ENCODE results near the gene RCE1.

RCE1 gene

GRCh38 chr11:66856496-66857233, 13.4 kb downstream of the RCE1 start, which contains the start of gene LRFN4:
Gene LRFN4, plus strand, starts transcription at chr11:66857064. Its CDS starts 681 bp downstream, at chr11:66857745.
- H3K4me3 ChIP-seq (ENCODE audit: low read depth, low read length): peak within 1 kb of the TSS; percentile 75

- H3K4me3 ChIP-seq (ENCODE audit: low read depth, low read length): peak overlapping the region; percentile 75
Measured at GRCh38 chr11:66857234-66857926, 14.1 kb downstream of the RCE1 start.

GRCh38 chr11:66857927-66858185, 14.6 kb downstream of the RCE1 start:
- H3K4me3 ChIP-seq (ENCODE audit: low read depth, low read length): peak overlapping the region; percentile 75

GRCh38 chr11:66858186-66858938, 15.1 kb downstream of the RCE1 start:
- no peak overlapping the region for H3K4me3 ChIP-seq (ENCODE audit: low read depth, low read length)

- H3K4me3 ChIP-seq (ENCODE audit: low read depth, low read length): no peak overlapping the region
Measured at GRCh38 chr11:66858939-66859685, 15.9 kb downstream of the RCE1 start.

- no peak overlapping the region for H3K4me3 ChIP-seq (ENCODE audit: low read depth, low read length)
Measured at GRCh38 chr11:66859686-66860448, 16.6 kb downstream of the RCE1 start.

- no peak overlapping the region for H3K4me3 ChIP-seq (ENCODE audit: low read depth, low read length)
Measured at GRCh38 chr11:66860449-66860831, 17.2 kb downstream of the RCE1 start.

- no peak overlapping the region for H3K4me3 ChIP-seq (ENCODE audit: low read depth, low read length)
Measured at GRCh38 chr11:66861038-66861773, 18.0 kb downstream of the RCE1 start.

GRCh38 chr11:66861774-66862558, 18.7 kb downstream of the RCE1 start:
- H3K4me3 ChIP-seq (ENCODE audit: low read depth, low read length): no peak overlapping the region

- H3K4me3 ChIP-seq (ENCODE audit: low read depth, low read length): no peak overlapping the region
Measured at GRCh38 chr11:66862559-66863037, 19.4 kb downstream of the RCE1 start.

GRCh38 chr11:66863428-66864125, 20.3 kb downstream of the RCE1 start:
- H3K4me3 ChIP-seq (ENCODE audit: low read depth, low read length): no peak overlapping the region

GRCh38 chr11:66864172-66864901, 21.1 kb downstream of the RCE1 start:
- H3K4me3 ChIP-seq (ENCODE audit: low read depth, low read length): no peak overlapping the region

- no peak overlapping the region for H3K4me3 ChIP-seq (ENCODE audit: low read depth, low read length)
Measured at GRCh38 chr11:66864924-66865697, 21.9 kb downstream of the RCE1 start.

- H3K4me3 ChIP-seq (ENCODE audit: low read depth, low read length): no peak overlapping the region
Measured at GRCh38 chr11:66866007-66866406, 22.8 kb downstream of the RCE1 start.

GRCh38 chr11:66866511-66866986, 23.3 kb downstream of the RCE1 start:
- no peak overlapping the region for H3K4me3 ChIP-seq (ENCODE audit: low read depth, low read length)

- H3K4me3 ChIP-seq (ENCODE audit: low read depth, low read length): no peak overlapping the region
Measured at GRCh38 chr11:66867425-66868040, 24.3 kb downstream of the RCE1 start.

Measured in iPS-11a (cell line).